ENCODE measurements around the gene CD47. TPM values are rescaled to one million over a fixed set of nuclear protein-coding genes. Genes with fewer than 3 reads are reported as not detected.

The CD47 gene
- total RNA-seq, 5 donors from 2014 or later (not counting 1 experiment from before 2014, with no cell fraction given): 154 to 186 (median 161) TPM

- CTCF ChIA-PET: interaction anchor here in 1 of 2 donors (0.6 to 1.1 kb wide), 3 partner anchors 272 to 702 kb away, joined by 3 to 4 read pairs (median 3); no protein-coding TSS in a partner anchor
Observed at GRCh38 chr3:108133048-108133369, 42.2 kb upstream of the CD47 start.

GRCh38 chr3:108131475-108132134 is 40.8 kb upstream of the CD47 start:
- ChIA-PET POLR2A (interaction anchor here in 1 of 2 donors (0.5 to 0.6 kb wide), 2 partner anchors 39 to 60 kb away, joined by 3 to 10 read pairs; no protein-coding TSS in a partner anchor), CTCF (interaction anchor here (0.6 to 0.8 kb wide), 2 partner anchors 8 to 39 kb away, joined by 3 read pairs; no protein-coding TSS in a partner anchor)
- Mint-ChIP-seq H3K4me3 (peak overlapping the region in 1 of 3 donors; percentile 62), H3K9me3 (peaks cover 0 to 7% (median 0%) of the 10 kb centered on the region in 3 donors), H3K36me3 (peaks cover 48% of the 10 kb centered on the region), H3K27ac (peak overlapping the region; percentile 30 to 52), H3K4me1 (peaks cover 90 to 95% (median 91%) of the 10 kb centered on the region in 3 donors), H3K27me3 (no peaks in the 10 kb centered on the region)
- Histone ChIP-seq H3K9me3 (peaks cover 2% of the 10 kb centered on the region), H3K4me3 (ENCODE audit: control insufficient read depth in 1 of 2, extremely low read depth in 1 of 2, low read length in 1 of 2) (no peak overlapping the region), H3K27ac (ENCODE audit: low read length) (no peak overlapping the region), H3K4me1 (ENCODE audit: control insufficient read depth in 1 of 2, extremely low read depth in 1 of 2, insufficient read depth in 2 of 2, low read length in 2 of 2) (peaks cover 35 to 44% of the 10 kb centered on the region in 2 experiments), H3K27me3 (replicated peaks in 1 of 2; ENCODE audit: control insufficient read depth in 2 of 2, extremely low read depth in 1 of 2, insufficient read depth in 2 of 2, low read length in 1 of 2) (no peaks in the 10 kb centered on the region), H3K36me3 (ENCODE audit: control insufficient read depth in 2 of 2, extremely low read depth in 1 of 2, insufficient read depth in 1 of 2, low read length in 1 of 2) (peaks cover 0 to 10% of the 10 kb centered on the region in 2 donors)
- WGBS (ENCODE audit: insufficient coverage): 88% methylated on average over 5 of the region's 9 CpGs
- ATAC-seq (replicated peaks in 1 of 4) (no peak), DNase-seq (no peak)

More at GRCh38 chr3:108133048-108133369, 42.2 kb upstream of the CD47 start:
- peak overlapping the region; percentile 50 for H3K27ac ChIP-seq (ENCODE audit: low read length)
- Mint-ChIP-seq H3K9me3 (peaks cover 0 to 7% (median 0%) of the 10 kb centered on the region in 3 donors), H3K4me1 (peaks cover 83 to 91% (median 89%) of the 10 kb centered on the region in 3 donors), H3K27ac (peak overlapping the region; percentile 79 to 89), H3K4me3 (peak overlapping the region; percentile 37 to 62 (median 49)), H3K36me3 (peaks cover 56% of the 10 kb centered on the region), H3K27me3 (no peaks in the 10 kb centered on the region)
- ATAC-seq (replicated peaks in 1 of 4) (no peak), DNase-seq (no peak)
- peaks cover 0 to 14% of the 10 kb centered on the region in 2 donors for H3K36me3 ChIP-seq (ENCODE audit: control insufficient read depth in 2 of 2, extremely low read depth in 1 of 2, insufficient read depth in 1 of 2, low read length in 1 of 2)
- H3K9me3 ChIP-seq: peaks cover 2% of the 10 kb centered on the region
- peaks cover 26 to 32% of the 10 kb centered on the region in 2 experiments for H3K4me1 ChIP-seq (ENCODE audit: control insufficient read depth in 1 of 2, extremely low read depth in 1 of 2, insufficient read depth in 2 of 2, low read length in 2 of 2)
- POLR2A ChIA-PET: interaction anchor here (0.6 kb wide), 2 partner anchors 19 to 547 kb away, joined by 3 to 4 read pairs; no protein-coding TSS in a partner anchor
- no peak overlapping the region for H3K4me3 ChIP-seq (ENCODE audit: control insufficient read depth in 1 of 2, extremely low read depth in 1 of 2, low read length in 1 of 2)
- no peaks in the 10 kb centered on the region for H3K27me3 ChIP-seq (replicated peaks in 1 of 2; ENCODE audit: control insufficient read depth in 2 of 2, extremely low read depth in 1 of 2, insufficient read depth in 2 of 2, low read length in 1 of 2)

GRCh38 chr3:108130701-108131474 is 40.1 kb upstream of the CD47 start:
- no peak overlapping the region for H3K4me3 ChIP-seq (ENCODE audit: control insufficient read depth in 1 of 2, extremely low read depth in 1 of 2, low read length in 1 of 2)
- ATAC-seq (replicated peaks in 1 of 4): no peak
- POLR2A ChIA-PET: interaction anchor here in 1 of 2 donors (0.5 to 0.6 kb wide), 2 partner anchors 38 to 61 kb away, joined by 3 to 10 read pairs; no protein-coding TSS in a partner anchor

GRCh38 chr3:108130236-108130635 is 39.4 kb upstream of the CD47 start:
- no peak for ATAC-seq (replicated peaks in 1 of 4)
- H3K27ac Mint-ChIP-seq: peak overlapping the region; percentile 28 to 53
- ChIA-PET POLR2A (no interaction called here), CTCF (no interaction called here)
- H3K9me3 Mint-ChIP-seq: peaks cover 0 to 7% (median 0%) of the 10 kb centered on the region in 3 donors
- H3K27me3 ChIP-seq (replicated peaks in 1 of 2; ENCODE audit: control insufficient read depth in 2 of 2, extremely low read depth in 1 of 2, insufficient read depth in 2 of 2, low read length in 1 of 2): no peaks in the 10 kb centered on the region
- H3K4me1 ChIP-seq (ENCODE audit: control insufficient read depth in 1 of 2, extremely low read depth in 1 of 2, insufficient read depth in 2 of 2, low read length in 2 of 2): peaks cover 44 to 56% of the 10 kb centered on the region in 2 experiments
- H3K4me3 Mint-ChIP-seq: peak overlapping the region in 1 of 3 donors; percentile 4
- H3K36me3 ChIP-seq (ENCODE audit: control insufficient read depth in 2 of 2, extremely low read depth in 1 of 2, insufficient read depth in 1 of 2, low read length in 1 of 2): peaks cover 0 to 2% of the 10 kb centered on the region in 2 donors
- H3K9me3 ChIP-seq: peaks cover 2% of the 10 kb centered on the region
- peaks cover 35% of the 10 kb centered on the region for H3K36me3 Mint-ChIP-seq
- no peaks in the 10 kb centered on the region for H3K27me3 Mint-ChIP-seq
- H3K4me3 ChIP-seq (ENCODE audit: control insufficient read depth in 1 of 2, extremely low read depth in 1 of 2, low read length in 1 of 2): no peak overlapping the region
- H3K27ac ChIP-seq (ENCODE audit: low read length): no peak overlapping the region
- H3K4me1 Mint-ChIP-seq: peaks cover 90 to 96% (median 91%) of the 10 kb centered on the region in 3 donors
- no peak for DNase-seq
- WGBS (ENCODE audit: insufficient coverage): no CpG with 5 or more reads among the region's 4 CpGs

More at GRCh38 chr3:108130701-108131474, 40.1 kb upstream of the CD47 start:
- Mint-ChIP-seq H3K4me3 (peak overlapping the region in 1 of 3 donors; percentile 62), H3K36me3 (peaks cover 41% of the 10 kb centered on the region), H3K27ac (peak overlapping the region; percentile 10 to 52), H3K27me3 (no peaks in the 10 kb centered on the region), H3K4me1 (peaks cover 89 to 96% (median 91%) of the 10 kb centered on the region in 3 donors), H3K9me3 (peaks cover 0 to 7% (median 0%) of the 10 kb centered on the region in 3 donors)
- H3K27me3 ChIP-seq (replicated peaks in 1 of 2; ENCODE audit: control insufficient read depth in 2 of 2, extremely low read depth in 1 of 2, insufficient read depth in 2 of 2, low read length in 1 of 2): no peaks in the 10 kb centered on the region
- peaks cover 2% of the 10 kb centered on the region for H3K9me3 ChIP-seq
- no peak overlapping the region for H3K27ac ChIP-seq (ENCODE audit: low read length)
- peaks cover 39 to 51% of the 10 kb centered on the region in 2 experiments for H3K4me1 ChIP-seq (ENCODE audit: control insufficient read depth in 1 of 2, extremely low read depth in 1 of 2, insufficient read depth in 2 of 2, low read length in 2 of 2)
- no peak for DNase-seq
- peaks cover 0 to 7% of the 10 kb centered on the region in 2 donors for H3K36me3 ChIP-seq (ENCODE audit: control insufficient read depth in 2 of 2, extremely low read depth in 1 of 2, insufficient read depth in 1 of 2, low read length in 1 of 2)
- CTCF ChIA-PET: interaction anchor here in 1 of 2 donors (0.8 kb wide), 1 partner anchor 9 kb away, joined by 3 read pairs; no protein-coding TSS in a partner anchor

GRCh38 chr3:108127301-108127988 is 36.6 kb upstream of the CD47 start:
- Mint-ChIP-seq H3K27ac (peak overlapping the region; percentile 99 to 100), H3K4me1 (peaks cover 85 to 94% (median 89%) of the 10 kb centered on the region in 3 donors), H3K36me3 (peaks cover 31% of the 10 kb centered on the region), H3K4me3 (peak overlapping the region; percentile 79 to 83 (median 81)), H3K27me3 (no peaks in the 10 kb centered on the region), H3K9me3 (peaks cover 0 to 7% (median 0%) of the 10 kb centered on the region in 3 donors)
- DNase-seq (peak; percentile 44 to 82 (median 69)), ATAC-seq (replicated peaks in 1 of 4) (peak; percentile 58 to 81 (median 77))
- no peaks in the 10 kb centered on the region for H3K36me3 ChIP-seq (ENCODE audit: control insufficient read depth in 2 of 2, extremely low read depth in 1 of 2, insufficient read depth in 1 of 2, low read length in 1 of 2)
- H3K4me3 ChIP-seq (ENCODE audit: control insufficient read depth in 1 of 2, extremely low read depth in 1 of 2, low read length in 1 of 2): peak overlapping the region; percentile 32 to 34
- ChIA-PET CTCF (interaction anchor here (0.6 to 1.8 kb wide), 4 partner anchors 11 to 1960 kb away, joined by 3 to 6 read pairs (median 4); no protein-coding TSS in a partner anchor), POLR2A (interaction anchor here (0.5 to 2.7 kb wide), 9 partner anchors 10 to 841 kb away, joined by 3 to 22 read pairs (median 4); no protein-coding TSS in a partner anchor)
- peak overlapping the region; percentile 98 for H3K27ac ChIP-seq (ENCODE audit: low read length)
- 17% methylated on average over 6 of the region's 9 CpGs for WGBS (ENCODE audit: insufficient coverage)
- no peaks in the 10 kb centered on the region for H3K27me3 ChIP-seq (replicated peaks in 1 of 2; ENCODE audit: control insufficient read depth in 2 of 2, extremely low read depth in 1 of 2, insufficient read depth in 2 of 2, low read length in 1 of 2)
- H3K4me1 ChIP-seq (ENCODE audit: control insufficient read depth in 1 of 2, extremely low read depth in 1 of 2, insufficient read depth in 2 of 2, low read length in 2 of 2): peaks cover 50 to 58% of the 10 kb centered on the region in 2 experiments
- peaks cover 2% of the 10 kb centered on the region for H3K9me3 ChIP-seq
